Neural cell (in vitro differentiated cells): ENCODE measurements around the gene CNTNAP5. TPM values are rescaled to one million over a fixed set of nuclear protein-coding genes. Genes with fewer than 3 reads are reported as not detected.

ENCODE experiments used
- H2AFZ ChIP-seq: fragments of 200-600, 300-800 bp; sonication (generic), shearing (Covaris generic); 2 replicates; pipeline ENCODE4 v1.6.0; 2014; ENCODE audit warnings: low read depth, mild to moderate bottlenecking, antibody characterized with exemption, low read length, moderate library complexity
- H3F3A ChIP-seq: fragments of 200-600 bp; shearing (Covaris generic); 2 replicates; pipeline ENCODE4 v1.6.1; 2016; ENCODE audit warnings: mild to moderate bottlenecking, moderate library complexity, mixed read lengths, antibody characterized with exemption, low read length; ENCODE audit not compliant: insufficient read depth, poor library complexity, severe bottlenecking
- H3K27ac ChIP-seq: fragments of 200-600, 300-800 bp; sonication (generic), shearing (Covaris generic); 2 replicates; pipeline ENCODE4 v1.5.1; 2014; ENCODE audit warnings: mild to moderate bottlenecking, low read length, moderate library complexity
- H3K27me3 ChIP-seq: fragments of 300-800, 200-600 bp; sonication (generic), shearing (Covaris generic); 2 replicates; pipeline ENCODE4 v1.6.0; 2014; ENCODE audit warnings: mild to moderate bottlenecking, low read depth, low read length, moderate library complexity; ENCODE audit not compliant: insufficient read depth
- H3K36me3 ChIP-seq: fragments of 300-800, 200-600 bp; sonication (generic), shearing (Covaris generic); 2 replicates; pipeline ENCODE4 v1.5.1; 2014; ENCODE audit warnings: mild to moderate bottlenecking, antibody characterized with exemption, low read length, moderate library complexity; ENCODE audit not compliant: insufficient read depth
- H3K4me2 ChIP-seq: fragments of 300-800, 200-600 bp; sonication (generic), shearing (Covaris generic); 2 replicates; pipeline ENCODE4 v1.6.0; 2014; ENCODE audit warnings: mild to moderate bottlenecking, low read length
- H3K4me3 ChIP-seq: fragments of 300-800, 200-600 bp; sonication (generic), shearing (Covaris generic); 2 replicates; pipeline ENCODE4 v1.5.1; 2014; ENCODE audit warnings: mild to moderate bottlenecking, low read length, moderate library complexity
- H3K79me2 ChIP-seq: fragments of 200-600 bp; shearing (Covaris generic); replicated peaks from 2 replicates; pipeline ENCODE4 v1.6.0; 2014; ENCODE audit warnings: mild to moderate bottlenecking, low read length, moderate library complexity; ENCODE audit not compliant: insufficient read depth
- H3K9ac ChIP-seq: fragments of 300-800, 200-600 bp; sonication (generic), shearing (Covaris generic); 2 replicates; pipeline ENCODE4 v1.6.1; 2016; ENCODE audit warnings: mild to moderate bottlenecking, low read length, mixed read lengths
- H3K9me2 ChIP-seq: fragments of 200-600 bp; shearing (Covaris generic); 2 replicates; pipeline ENCODE4 v1.6.1; 2016; ENCODE audit warnings: mild to moderate bottlenecking, low read length, mixed read lengths; ENCODE audit not compliant: insufficient read depth
- H3K9me3 ChIP-seq: fragments of 200-600, 300-800 bp; sonication (generic), shearing (Covaris generic); 2 replicates; pipeline ENCODE4 v1.6.1; 2016; ENCODE audit warnings: mild to moderate bottlenecking, mixed run types, low read length, moderate library complexity, mixed read lengths
- H4K20me1 ChIP-seq: fragments of 200-600 bp; shearing (Covaris generic); 2 replicates; pipeline ENCODE4 v1.6.1; 2016; ENCODE audit warnings: mild to moderate bottlenecking, mixed run types; ENCODE audit not compliant: insufficient read depth
- EP300 ChIP-seq: fragments of 450-650 bp; conservative IDR thresholded peaks from 2 replicates; pipeline ENCODE4 v1.6.1; 2014; ENCODE audit warnings: antibody characterized with exemption, mild to moderate bottlenecking, moderate library complexity; ENCODE audit not compliant: poor library complexity, severe bottlenecking
- EZH2 ChIP-seq: fragments of 200-600, 300-800 bp; shearing (Covaris generic), sonication (generic); IDR thresholded peaks from 2 replicates; pipeline ENCODE4 v1.6.1; 2014; ENCODE audit warnings: antibody characterized with exemption, low read length, borderline replicate concordance, mild to moderate bottlenecking; ENCODE audit not compliant: insufficient read depth, poor library complexity, severe bottlenecking
- MXI1 ChIP-seq: fragments of 450-650 bp; conservative IDR thresholded peaks from 2 replicates; pipeline ENCODE4 v1.6.1; 2014; ENCODE audit warnings: antibody characterized with exemption, mild to moderate bottlenecking; ENCODE audit not compliant: poor library complexity, severe bottlenecking
- POLR2AphosphoS5 ChIP-seq: IDR thresholded peaks from 2 replicates; pipeline ENCODE4 v1.6.1; 2012
- RAD21 ChIP-seq: fragments of 450-650 bp; conservative IDR thresholded peaks from 2 replicates; pipeline ENCODE4 v1.6.1; 2014; ENCODE audit warnings: antibody characterized with exemption, mild to moderate bottlenecking, moderate library complexity
- SMC3 ChIP-seq: fragments of 450-650 bp; conservative IDR thresholded peaks from 2 replicates; pipeline ENCODE4 v1.6.1; 2014; ENCODE audit warnings: antibody characterized with exemption, mild to moderate bottlenecking, moderate library complexity; ENCODE audit not compliant: poor library complexity
- TAF1 ChIP-seq: IDR thresholded peaks from 2 replicates; pipeline ENCODE4 v1.6.1; 2012; ENCODE audit warnings: low read depth
- polyA plus RNA-seq: library from polyadenylated mRNA; depleted of rRNA; stranded (reverse); fragments of >200 nt; gene quantifications from 2 replicates; pipeline ENCODE4 v1.2.3, GENCODE V29; 2014
- TF ChIP-seq, protein P1 (sequence below): IDR thresholded peaks from 2 replicates; pipeline ENCODE4 v1.6.1; 2012; ENCODE audit warnings: borderline replicate concordance
- TF ChIP-seq, protein P2 (sequence below): fragments of 450-650 bp; IDR thresholded peaks from 2 replicates; pipeline ENCODE4 v1.5.1; 2014; ENCODE audit warnings: antibody characterized with exemption, mild to moderate bottlenecking, moderate library complexity; ENCODE audit not compliant: poor library complexity, severe bottlenecking

The CNTNAP5 gene
- polyA plus RNA-seq, 1 donor from 2014 or later, result 19.3 TPM

DNA sequence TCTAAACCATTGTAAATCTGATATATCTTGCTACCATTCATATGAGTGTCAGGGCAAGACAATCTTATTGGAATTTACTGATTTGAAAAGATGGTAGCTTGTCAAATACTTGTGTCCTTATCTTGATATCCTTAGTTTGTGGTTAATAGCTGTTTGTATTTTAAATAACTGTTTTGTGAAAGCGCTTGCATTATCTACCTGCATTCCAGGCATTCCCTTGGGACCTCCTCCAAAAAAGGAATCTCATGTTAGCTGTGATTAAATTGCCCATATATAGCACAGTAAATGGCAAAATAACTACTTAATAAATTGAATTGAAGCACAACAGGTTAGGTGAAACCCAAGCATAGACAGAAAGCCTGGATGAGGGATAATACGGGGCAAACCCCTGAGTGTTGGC, 13.9 kb downstream of the CNTNAP5 start:
- no peak overlapping the region for H3K4me3 ChIP-seq

DNA sequence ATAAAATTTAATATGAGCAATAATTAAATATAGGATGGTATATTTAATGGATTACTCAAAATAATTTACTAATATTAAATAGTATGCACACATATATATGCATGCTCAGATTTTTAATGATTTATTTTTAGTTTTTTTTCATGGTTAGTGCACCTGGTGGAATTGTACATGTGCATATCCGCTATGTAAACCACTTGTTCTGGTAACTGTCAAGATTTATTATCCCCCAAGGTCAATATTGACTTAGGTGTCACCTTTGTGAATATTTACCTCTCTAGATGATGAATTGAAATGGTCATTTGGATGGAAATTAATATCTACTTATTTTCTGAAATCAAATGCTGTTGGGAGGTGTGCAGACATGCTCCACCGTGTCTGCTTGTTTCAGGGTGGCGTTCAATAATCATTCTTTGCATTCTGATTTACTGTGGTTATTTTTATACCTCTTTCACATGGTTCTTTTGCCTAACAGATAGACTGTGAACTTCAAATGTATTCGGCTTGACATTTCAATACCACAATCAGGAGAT, 14.7 kb downstream of the CNTNAP5 start:
- H3K27me3 ChIP-seq, result no peaks in the 10 kb centered on the region
- H3K27ac ChIP-seq, result no peak overlapping the region
- H3K9me2 ChIP-seq, result no peaks in the 10 kb centered on the region
- peaks cover 10% of the 10 kb centered on the region for H3K36me3 ChIP-seq
- H2AFZ ChIP-seq, result no peak overlapping the region
- H3K4me3 ChIP-seq, result no peak overlapping the region
- H3K9me3 ChIP-seq, result no peaks in the 10 kb centered on the region
- no peak overlapping the region for H3K9ac ChIP-seq
- no peak for TF ChIP-seq SMC3
- TF ChIP-seq, protein P1, sequence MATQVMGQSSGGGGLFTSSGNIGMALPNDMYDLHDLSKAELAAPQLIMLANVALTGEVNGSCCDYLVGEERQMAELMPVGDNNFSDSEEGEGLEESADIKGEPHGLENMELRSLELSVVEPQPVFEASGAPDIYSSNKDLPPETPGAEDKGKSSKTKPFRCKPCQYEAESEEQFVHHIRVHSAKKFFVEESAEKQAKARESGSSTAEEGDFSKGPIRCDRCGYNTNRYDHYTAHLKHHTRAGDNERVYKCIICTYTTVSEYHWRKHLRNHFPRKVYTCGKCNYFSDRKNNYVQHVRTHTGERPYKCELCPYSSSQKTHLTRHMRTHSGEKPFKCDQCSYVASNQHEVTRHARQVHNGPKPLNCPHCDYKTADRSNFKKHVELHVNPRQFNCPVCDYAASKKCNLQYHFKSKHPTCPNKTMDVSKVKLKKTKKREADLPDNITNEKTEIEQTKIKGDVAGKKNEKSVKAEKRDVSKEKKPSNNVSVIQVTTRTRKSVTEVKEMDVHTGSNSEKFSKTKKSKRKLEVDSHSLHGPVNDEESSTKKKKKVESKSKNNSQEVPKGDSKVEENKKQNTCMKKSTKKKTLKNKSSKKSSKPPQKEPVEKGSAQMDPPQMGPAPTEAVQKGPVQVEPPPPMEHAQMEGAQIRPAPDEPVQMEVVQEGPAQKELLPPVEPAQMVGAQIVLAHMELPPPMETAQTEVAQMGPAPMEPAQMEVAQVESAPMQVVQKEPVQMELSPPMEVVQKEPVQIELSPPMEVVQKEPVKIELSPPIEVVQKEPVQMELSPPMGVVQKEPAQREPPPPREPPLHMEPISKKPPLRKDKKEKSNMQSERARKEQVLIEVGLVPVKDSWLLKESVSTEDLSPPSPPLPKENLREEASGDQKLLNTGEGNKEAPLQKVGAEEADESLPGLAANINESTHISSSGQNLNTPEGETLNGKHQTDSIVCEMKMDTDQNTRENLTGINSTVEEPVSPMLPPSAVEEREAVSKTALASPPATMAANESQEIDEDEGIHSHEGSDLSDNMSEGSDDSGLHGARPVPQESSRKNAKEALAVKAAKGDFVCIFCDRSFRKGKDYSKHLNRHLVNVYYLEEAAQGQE, result no peak
- TF ChIP-seq, protein P2, sequence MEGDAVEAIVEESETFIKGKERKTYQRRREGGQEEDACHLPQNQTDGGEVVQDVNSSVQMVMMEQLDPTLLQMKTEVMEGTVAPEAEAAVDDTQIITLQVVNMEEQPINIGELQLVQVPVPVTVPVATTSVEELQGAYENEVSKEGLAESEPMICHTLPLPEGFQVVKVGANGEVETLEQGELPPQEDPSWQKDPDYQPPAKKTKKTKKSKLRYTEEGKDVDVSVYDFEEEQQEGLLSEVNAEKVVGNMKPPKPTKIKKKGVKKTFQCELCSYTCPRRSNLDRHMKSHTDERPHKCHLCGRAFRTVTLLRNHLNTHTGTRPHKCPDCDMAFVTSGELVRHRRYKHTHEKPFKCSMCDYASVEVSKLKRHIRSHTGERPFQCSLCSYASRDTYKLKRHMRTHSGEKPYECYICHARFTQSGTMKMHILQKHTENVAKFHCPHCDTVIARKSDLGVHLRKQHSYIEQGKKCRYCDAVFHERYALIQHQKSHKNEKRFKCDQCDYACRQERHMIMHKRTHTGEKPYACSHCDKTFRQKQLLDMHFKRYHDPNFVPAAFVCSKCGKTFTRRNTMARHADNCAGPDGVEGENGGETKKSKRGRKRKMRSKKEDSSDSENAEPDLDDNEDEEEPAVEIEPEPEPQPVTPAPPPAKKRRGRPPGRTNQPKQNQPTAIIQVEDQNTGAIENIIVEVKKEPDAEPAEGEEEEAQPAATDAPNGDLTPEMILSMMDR, result no peak
- no peak for TF ChIP-seq RAD21
- no peak for TF ChIP-seq POLR2AphosphoS5
- no peak for TF ChIP-seq EP300
- no peak for TF ChIP-seq MXI1
- TF ChIP-seq EZH2, result no peak
- no peak for TF ChIP-seq TAF1
- H3K4me2 ChIP-seq, result no peak overlapping the region
- H3K79me2 ChIP-seq, result peaks cover 24% of the 10 kb centered on the region
- H3F3A ChIP-seq, result no peaks in the 10 kb centered on the region
- H4K20me1 ChIP-seq, result no peaks in the 10 kb centered on the region

More for the DNA sequence above, 13.9 kb downstream of the CNTNAP5 start:
- H3K27me3 ChIP-seq, result no peaks in the 10 kb centered on the region
- TF ChIP-seq POLR2AphosphoS5 (no peak), RAD21 (no peak), MXI1 (no peak), EP300 (no peak), EZH2 (no peak), SMC3 (no peak)
- TF ChIP-seq, protein P2, result no peak
- TF ChIP-seq, protein P1, result no peak
- no peaks in the 10 kb centered on the region for H4K20me1 ChIP-seq
- no peak overlapping the region for H3K9ac ChIP-seq
- no peaks in the 10 kb centered on the region for H3K9me2 ChIP-seq
- no peaks in the 10 kb centered on the region for H3F3A ChIP-seq
- peaks cover 10% of the 10 kb centered on the region for H3K36me3 ChIP-seq
- H3K79me2 ChIP-seq, result peaks cover 23% of the 10 kb centered on the region
- no peak overlapping the region for H3K4me2 ChIP-seq
- no peaks in the 10 kb centered on the region for H3K9me3 ChIP-seq
- no peak overlapping the region for H2AFZ ChIP-seq
- H3K27ac ChIP-seq, result no peak overlapping the region
